GM10248 (cell line): ENCODE measurements around the gene MYO5C.
"Not testable (repeated sequence)": the region's sequence is repeated elsewhere in the genome, so short reads cannot be mapped to it uniquely, and the experiment has no call there.

Experiments used
- CTCF ChIA-PET: fragments of 300-600 bp; sonication (Branson Sonifier 250); formaldehyde crosslinking; extraction: SDS; loops from one replicate; lab custom pipeline; 2021; ENCODE audit warnings: antibody characterized with exemption; lab: Yijun Ruan, JAX
- POLR2A ChIA-PET: fragments of 350-650 bp; sonication (Branson Sonifier 250); formaldehyde crosslinking; extraction: SDS; loops from one replicate; lab custom pipeline; 2020; ENCODE audit warnings: antibody characterized with exemption; lab: Yijun Ruan, JAX
- DNase-seq: peaks from one replicate; pipeline ENCODE4 v3.0.0; 2012; ENCODE audit errors: extremely low spot score
- TF ChIP-seq, protein P1 (sequence below): IDR thresholded peaks from 2 replicates; pipeline ENCODE4 v1.5.1; 2012; ENCODE audit warnings: mild to moderate bottlenecking, low read depth; ENCODE audit errors: extremely low read depth, missing control alignments, control extremely low read depth

The MYO5C gene

DNA sequence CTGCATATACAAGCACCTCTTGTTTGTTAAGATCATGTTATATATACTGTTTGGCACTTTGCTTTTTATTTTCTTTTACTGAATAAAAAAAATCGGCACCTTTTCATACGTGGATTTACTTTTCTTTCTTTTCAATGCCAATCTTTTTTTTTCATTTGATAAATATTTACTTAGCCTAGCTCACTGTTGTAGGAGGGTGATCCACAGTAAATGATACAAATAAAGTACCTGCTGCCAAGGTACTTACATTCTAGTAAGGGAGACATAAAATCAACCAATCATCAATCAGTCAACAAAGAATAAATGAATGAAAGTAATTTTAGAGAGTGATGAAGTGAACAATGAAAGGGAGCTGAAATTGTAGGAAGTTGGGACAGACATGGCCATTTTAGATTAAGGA, 122.7 kb downstream of the MYO5C start:
- POLR2A ChIA-PET, result no interaction called here
- no peak for DNase-seq
- TF ChIP-seq, protein P1, sequence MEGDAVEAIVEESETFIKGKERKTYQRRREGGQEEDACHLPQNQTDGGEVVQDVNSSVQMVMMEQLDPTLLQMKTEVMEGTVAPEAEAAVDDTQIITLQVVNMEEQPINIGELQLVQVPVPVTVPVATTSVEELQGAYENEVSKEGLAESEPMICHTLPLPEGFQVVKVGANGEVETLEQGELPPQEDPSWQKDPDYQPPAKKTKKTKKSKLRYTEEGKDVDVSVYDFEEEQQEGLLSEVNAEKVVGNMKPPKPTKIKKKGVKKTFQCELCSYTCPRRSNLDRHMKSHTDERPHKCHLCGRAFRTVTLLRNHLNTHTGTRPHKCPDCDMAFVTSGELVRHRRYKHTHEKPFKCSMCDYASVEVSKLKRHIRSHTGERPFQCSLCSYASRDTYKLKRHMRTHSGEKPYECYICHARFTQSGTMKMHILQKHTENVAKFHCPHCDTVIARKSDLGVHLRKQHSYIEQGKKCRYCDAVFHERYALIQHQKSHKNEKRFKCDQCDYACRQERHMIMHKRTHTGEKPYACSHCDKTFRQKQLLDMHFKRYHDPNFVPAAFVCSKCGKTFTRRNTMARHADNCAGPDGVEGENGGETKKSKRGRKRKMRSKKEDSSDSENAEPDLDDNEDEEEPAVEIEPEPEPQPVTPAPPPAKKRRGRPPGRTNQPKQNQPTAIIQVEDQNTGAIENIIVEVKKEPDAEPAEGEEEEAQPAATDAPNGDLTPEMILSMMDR, result no peak
- CTCF ChIA-PET, result interaction anchor here (1.0 to 4.2 kb wide), 4 partner anchors 11 to 96 kb away, joined by 3 to 20 read pairs (median 8); no protein-coding TSS in a partner anchor

DNA sequence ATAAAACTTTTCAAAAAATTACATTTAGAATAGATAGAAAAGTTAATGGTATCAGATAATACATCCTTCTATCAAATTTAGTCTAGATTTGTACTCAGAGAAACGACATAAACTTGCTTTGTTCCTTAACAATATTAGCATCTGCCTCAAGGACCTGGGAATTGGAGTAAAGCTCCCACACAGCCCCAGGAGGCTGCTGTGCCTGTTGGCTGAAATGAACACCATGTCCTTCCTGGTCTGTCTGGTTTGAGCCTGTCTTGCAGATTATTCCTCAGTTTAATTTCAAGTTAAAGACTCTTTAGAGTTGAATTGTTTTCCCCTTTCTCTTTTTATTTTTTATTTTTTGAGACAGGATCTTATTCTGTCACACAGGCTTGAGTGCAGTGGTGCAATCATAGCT, 123.8 kb downstream of the MYO5C start:
- CTCF ChIA-PET, result interaction anchor here (1.7 to 2.4 kb wide), 3 partner anchors 9 to 36 kb away, joined by 6 to 9 read pairs (median 8); no protein-coding TSS in a partner anchor
- DNase-seq, result no peak
- POLR2A ChIA-PET, result no interaction called here
- TF ChIP-seq, protein P1, result no peak

DNA sequence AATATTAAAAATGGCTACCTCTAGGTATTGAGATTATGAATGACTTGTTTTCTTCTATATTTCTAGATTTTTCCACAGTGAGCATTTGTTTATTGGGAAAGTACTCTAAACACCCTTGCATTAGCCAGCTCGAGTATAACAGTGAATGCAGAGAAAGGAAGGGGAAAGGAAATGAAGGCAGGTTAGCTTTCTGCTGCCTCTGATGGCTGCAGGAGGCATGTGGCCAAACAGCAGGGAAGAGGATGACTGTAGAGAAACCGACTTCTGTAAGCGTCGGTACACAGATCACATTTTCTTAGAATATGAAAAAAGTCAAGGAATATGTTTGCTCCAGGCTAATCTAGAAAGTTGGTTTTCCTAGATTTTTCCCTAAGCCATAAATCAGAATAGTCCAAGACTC, 124.2 kb downstream of the MYO5C start:
- CTCF ChIA-PET, result interaction anchor here (1.2 to 2.4 kb wide), 6 partner anchors 9 to 56 kb away, joined by 3 to 9 read pairs (median 5); no protein-coding TSS in a partner anchor
- POLR2A ChIA-PET, result no interaction called here
- no peak for DNase-seq
- TF ChIP-seq, protein P1, result no peak

DNA sequence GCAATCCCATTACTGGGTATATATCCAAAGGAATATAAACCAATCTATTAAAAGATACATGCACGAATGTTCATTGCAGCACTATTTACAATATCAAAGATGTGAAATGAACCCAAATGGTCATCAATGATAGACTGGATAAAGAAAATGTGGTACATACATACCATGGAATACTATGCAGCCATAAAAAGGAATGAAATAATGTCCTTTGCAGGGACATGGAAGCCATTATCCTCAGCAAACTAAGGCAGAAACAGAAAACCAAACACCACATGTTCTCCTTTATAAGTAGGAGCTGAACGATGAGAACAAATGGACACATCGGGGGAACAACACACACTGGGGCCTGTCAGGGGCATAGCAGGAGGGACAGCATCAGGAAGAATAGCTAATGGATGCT, 125.4 kb downstream of the MYO5C start:
- DNase-seq, POLR2A ChIA-PET: not testable (repeated sequence)
- CTCF ChIA-PET, result interaction anchor here (0.6 to 2.4 kb wide), 7 partner anchors 8 to 58 kb away, joined by 3 to 9 read pairs (median 3); no protein-coding TSS in a partner anchor

DNA sequence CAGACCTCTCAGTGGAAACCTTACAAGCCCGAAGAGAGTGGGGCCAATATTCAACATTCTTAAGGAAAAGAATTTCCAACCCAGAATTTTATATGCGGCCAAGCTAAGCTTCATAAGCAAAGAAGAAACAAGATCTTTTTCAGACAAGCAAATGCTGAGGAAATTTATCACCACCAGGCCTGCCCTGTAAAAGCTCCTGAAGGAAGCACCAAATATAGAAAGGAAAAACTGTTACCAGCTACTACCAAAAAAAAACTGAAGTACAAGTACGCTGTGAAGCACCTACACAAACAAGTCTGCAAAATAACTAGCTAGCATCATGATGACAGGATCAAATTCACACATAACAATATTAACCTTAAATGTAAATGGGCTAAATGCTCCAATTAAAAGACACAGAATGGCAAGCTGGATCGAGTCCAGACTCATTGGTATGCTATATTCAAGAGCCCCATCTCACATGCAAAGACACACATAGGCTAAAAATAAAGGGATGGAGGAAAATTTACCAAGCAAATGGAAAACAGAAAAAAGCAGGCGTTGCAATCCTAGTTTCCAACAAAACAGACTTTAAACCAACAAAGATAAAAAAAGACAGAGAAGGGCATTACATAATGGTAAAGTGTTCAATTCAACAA, 130.0 kb downstream of the MYO5C start:
- DNase-seq, POLR2A ChIA-PET: not testable (repeated sequence)
- CTCF ChIA-PET, result interaction anchor here (0.9 to 2.7 kb wide), 10 partner anchors 10 to 62 kb away, joined by 3 to 9 read pairs (median 4); no protein-coding TSS in a partner anchor

DNA sequence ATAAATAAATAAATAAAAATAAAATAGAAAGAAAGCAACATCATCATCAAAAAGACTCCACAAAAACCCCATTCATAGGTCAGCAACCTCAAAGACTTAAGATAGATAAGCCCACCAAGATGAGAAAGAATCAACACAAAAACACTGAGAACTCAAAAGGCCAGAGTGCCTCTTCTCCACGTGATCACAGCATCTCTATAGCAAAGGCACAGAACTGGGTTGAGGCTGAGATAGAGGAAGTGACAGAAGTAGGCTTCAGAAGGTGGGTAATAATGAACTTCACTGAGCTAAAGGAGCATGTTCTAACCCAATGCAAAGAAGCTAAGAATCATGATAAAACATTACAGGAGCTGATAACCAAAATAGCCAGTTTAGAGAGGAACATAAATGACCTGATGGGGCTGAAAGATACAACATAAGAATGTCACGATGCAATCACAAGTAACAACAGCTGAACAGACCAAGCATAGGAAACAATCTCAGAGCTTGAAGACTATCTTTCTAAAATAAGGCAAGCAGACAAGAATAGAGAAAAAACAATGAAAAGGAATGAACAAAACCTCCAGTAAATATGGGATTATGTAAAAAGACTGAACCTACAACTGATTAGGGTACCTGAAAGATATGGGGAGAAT, 130.9 kb downstream of the MYO5C start:
- ChIA-PET CTCF (interaction anchor here (0.9 to 2.7 kb wide), 11 partner anchors 9 to 63 kb away, joined by 3 to 9 read pairs (median 4); no protein-coding TSS in a partner anchor), POLR2A (interaction anchor here (0.7 kb wide), 1 partner anchor 240 kb away, joined by 7 read pairs; no protein-coding TSS in a partner anchor)
- no peak for DNase-seq
- TF ChIP-seq, protein P1, result no peak

DNA sequence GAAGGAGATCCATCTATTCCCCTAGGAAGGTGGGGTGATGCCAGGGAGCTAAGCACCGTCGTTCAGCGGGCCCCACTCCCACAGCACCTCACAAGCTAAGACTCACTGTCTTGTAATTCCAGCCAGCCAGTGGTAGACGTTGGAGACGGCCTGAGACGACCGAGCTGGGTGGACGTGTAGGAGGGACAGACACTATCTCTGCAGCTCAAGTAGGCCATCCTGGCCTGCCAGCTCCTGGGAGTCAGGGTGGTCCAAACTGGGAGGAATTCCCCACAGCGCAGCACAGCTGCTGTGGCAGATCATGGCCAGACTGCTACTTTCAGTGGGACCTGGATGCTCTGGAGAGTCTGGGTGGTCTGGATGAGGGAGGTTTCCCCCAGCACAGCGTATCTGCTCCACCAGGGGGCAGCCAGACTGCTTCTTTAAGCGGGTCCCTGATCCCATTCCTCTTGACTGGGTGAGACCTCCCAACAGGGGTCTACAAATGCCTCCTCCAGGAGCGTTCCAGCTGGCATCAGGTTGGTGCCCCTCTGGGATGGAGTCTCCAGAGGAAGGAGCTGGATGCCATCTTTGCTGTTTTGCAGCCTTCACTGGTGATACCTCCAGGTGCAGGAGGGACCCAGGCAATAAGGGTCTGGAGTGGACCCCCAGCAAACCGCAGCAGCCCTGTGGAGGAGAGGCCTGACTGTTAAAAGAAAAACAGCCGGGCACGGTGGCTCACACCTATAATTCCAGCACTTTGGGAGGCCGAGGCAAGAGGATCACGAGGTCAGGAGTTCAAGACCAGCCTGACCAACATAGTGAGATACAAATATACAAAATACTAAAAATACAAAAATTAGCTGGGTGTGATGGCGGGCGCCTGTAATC, 132.0 kb downstream of the MYO5C start:
- no peak for DNase-seq
- TF ChIP-seq, protein P1, result peak; percentile 40
- ChIA-PET POLR2A (interaction anchor here (0.6 kb wide), 1 partner anchor 60 kb away, joined by 3 read pairs; no protein-coding TSS in a partner anchor), CTCF (interaction anchor here (0.7 to 2.9 kb wide), 12 partner anchors 8 to 64 kb away, joined by 3 to 15 read pairs (median 6); no protein-coding TSS in a partner anchor)
